Activated T-cell treated with anti-CD3 and anti-CD28 coated beads for 4 hours (primary cell): ENCODE data around the gene PUM1.

ENCODE experiments used
- DNase-seq: peaks from one replicate; pipeline ENCODE4 v3.0.0-alpha.2; 2020

PUM1 gene

DNA sequence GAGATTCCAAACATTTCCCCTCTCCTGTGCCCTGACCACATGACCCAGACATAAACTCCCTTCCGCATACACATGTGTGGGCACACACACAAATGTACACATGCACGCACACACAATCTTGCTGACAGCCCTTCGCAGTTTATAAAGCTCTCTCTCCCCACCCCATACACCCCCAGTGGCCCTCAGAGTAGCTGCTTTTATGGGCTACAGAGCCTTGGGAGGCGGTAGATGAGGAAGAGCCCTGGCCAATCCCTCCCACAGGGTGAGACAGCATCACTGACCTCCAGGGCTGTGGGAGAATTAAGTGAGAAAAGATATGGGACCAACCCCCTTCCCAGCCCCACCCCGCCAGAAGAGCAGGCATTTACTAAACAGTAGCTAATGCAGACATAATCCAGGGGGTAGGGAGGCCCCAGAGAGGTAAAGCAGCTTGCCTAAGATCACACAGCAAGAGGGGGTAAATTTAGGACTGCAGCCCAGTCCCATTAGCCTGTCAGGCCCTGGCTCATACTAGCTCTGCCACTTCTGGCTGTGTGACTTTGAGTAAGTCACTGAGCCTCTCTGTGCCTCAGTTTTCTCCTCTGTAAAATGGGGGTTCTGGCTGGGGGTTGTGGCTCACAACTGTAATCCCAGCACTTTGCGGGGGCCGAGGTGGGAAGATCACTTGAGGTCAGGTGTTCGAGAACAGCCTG is 162.0 kb downstream of the PUM1 start:
- no peak for DNase-seq

DNA sequence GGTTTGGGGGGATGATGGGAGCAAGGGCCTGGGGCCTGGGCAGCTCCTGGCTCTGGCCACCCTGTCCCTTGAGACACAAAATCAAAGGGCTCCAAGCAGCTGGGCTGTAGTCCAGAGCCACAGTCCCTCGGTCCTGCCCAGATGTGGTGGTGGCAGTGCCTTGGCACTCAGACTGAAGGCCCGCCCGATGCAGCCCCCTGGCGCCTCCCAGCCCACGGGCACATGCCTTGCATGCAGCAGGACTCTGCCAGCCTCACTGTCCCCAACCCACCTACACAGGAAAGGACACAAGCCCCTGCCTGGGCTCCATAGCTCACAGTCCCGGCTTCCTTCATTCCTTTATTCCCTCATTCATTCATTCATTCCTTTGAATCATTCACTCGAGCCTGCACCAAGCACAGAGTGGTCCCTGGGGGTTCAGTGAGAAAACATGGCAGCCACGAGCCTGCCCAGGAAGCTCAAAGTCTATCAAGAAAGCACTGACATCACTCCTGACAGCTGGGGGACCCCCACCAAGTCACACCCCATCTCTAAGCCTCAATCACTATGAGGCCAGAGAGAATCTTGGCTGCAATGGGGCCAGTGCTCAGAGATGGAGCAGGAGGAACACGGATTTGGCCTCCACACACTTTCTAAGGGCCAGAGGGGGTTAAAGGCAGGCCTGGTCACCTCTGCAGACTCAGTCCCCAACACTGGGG is 162.8 kb downstream of the PUM1 start:
- DNase-seq, result no peak

DNA sequence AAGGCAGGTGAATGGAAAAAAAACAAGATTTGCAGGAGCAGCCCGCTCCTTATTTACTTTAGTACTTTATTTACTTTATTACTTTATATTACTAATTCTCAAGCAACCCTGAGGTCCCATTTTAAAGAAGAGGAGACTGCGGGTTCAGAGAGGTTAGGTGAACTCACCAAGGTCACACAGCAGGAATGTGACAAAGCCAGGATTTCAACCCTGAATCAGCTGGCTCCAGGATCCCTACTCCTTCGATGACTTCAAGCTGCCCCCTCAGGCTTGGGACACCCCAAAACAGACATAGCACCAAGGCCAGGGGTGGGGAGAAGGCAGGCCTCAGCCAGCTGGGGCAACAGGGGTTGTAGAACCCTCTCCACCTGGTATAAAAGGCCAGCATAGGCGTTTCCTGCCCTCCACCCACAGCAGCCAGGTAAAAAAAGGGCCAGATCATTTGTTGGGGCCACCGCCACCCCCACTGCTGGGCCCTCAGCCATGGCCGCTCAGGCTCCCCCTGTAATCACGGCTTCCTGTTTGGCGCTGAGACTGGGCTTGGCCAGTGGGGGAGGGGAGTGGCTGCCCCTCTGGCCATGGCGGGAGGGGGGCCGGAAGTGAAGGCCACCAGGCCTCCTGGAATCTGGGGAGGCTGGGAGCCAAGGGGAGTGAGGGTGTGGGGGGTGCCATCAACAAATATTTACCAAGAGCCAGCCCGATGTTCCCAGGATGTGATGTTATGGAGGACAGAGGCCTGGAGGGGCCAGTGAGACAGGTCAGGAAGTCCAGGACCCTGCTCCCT is 163.5 kb downstream of the PUM1 start:
- DNase-seq, result no peak

DNA sequence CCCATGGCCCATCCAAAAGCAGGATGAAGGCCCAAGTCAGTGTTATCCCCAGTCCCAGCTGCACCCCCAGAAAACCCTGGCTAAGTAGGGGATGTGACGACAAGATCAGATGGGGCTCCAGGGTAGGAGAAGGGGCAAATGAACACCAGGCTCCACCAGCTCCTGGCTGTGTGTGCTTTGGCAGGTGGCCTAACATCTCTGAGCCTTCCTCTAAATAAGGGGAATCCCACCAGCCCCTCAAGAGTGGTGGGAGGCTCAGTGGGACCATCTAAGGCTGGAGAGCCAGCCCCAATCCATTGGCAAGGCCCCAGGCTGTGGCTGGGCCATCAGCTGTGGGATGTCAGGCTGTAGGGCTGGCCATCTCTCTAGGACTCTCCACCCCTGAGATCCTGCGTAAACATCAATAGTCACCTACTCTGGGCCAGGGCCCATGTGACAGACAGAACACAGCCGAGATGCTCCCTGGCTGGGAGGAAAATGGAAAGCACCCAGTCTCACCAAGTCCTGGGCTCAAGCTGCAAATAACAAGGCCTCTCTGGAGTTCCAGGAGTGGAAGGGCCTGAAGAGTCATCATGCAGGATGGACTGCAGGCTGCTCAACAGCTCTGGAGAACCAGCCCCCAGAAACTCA is 164.5 kb downstream of the PUM1 start:
- DNase-seq, result no peak

DNA sequence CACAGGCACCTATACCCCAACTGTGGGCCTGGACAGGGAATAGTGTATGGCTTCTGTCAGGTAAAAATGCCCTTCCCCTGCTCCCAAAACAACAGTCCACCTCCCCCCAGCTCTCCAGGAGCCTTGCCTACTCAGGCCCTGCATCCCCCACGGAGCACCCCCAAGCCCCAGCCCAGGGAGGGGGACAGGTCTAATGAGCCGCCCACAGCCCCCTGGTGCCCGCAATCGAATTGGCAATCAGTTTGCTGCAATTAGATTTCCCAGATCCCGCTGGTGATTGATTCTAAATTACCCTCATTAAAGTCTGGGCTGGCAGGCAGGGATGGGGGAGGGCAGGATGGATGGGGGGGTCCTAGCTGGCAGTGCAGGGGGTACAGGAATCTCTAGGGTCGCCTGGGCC is 165.0 kb downstream of the PUM1 start:
- DNase-seq, result no peak

DNA sequence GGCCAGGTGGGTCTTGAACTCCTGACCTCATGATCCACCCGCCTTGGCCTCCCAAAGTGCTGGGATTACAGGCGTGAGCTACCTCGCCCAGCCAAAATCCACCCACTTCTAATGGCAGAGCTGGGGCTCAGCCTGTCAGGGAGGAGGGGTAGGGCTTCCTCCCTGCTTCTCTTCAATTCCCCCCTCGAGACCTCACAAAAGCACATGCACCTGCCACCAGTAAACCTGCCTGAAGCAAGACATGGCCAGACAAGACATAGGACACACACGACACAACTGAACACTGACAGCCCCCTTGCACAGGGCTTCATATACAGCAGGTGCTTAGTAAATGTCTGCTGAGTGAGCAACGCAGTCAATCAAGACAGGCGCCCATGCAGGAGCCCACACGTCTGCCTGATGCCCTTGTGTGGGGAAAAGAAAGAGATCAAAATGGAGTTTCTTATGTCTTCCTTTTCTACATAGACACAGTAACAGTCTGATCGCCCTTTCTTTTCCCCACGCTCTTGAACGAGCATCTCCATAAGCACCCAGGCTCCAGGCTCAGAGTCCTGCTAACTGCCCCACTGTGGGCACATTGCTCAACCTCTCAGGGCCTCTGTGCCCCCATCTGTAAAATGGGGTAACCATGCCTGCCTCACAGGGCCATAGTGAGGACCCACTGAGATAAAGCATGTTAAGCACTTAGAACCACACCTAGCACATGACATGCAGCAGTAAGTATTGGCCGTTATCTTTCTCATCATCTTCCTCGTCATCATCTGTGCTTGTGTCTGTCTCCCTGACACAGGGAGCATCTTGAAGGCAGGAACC is 165.7 kb downstream of the PUM1 start:
- DNase-seq, result no peak

DNA sequence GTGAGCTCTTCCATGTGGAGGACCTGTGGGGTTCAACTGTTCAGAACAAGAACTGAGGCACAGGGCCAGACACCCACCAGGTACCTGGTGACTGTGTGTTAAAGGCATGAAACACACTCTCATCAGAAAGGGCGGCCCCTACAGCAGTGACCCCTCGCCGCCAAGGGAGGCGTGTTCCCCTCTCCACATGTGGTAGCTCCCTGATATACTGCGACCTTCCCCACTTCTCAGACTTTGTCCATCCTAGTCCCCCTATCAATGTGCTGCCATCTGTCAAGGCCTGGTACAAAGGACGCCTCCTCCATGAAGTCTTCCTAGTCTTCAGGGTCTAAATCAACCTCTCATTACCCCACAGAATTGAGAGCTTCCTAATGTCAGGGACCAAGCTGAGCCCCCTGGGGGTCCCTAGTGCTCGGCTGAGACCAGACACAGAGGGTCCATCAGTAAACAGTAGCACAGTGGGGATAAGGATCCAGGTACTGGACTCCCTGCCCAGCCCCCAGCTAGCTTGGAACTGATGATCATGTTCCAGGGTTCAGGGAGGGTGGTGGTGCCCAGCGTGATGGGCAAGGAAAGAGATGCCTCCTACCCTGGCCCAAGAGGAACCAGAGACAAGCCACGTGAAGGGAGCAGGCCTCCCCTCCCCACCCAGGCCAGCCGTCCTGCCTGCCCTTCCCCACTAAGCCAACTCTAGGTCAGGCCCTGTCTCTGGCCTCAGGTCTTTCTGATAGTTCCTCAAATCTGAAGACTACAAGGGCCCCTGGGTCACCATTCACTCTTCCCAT is 167.3 kb downstream of the PUM1 start:
- DNase-seq, result no peak

DNA sequence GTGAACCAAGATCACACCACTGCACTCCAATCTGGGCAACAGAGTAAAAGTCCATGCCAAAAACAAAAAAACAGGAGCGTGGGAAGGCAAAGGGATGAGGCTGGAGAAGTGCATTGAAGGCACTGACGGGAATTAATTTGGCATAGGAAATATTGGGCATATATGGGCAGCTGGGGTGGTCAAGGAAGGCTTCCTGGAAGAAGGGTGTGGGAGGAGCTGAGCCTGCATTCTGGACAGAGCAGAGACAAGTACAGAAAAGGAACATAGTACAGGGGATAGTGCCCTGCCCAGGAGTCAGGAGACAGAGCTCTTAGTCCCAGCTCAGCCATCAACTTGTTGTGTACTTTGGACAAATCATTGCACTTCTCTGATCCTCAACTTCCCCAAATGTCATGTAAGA is 168.6 kb downstream of the PUM1 start:
- DNase-seq, result no peak

DNA sequence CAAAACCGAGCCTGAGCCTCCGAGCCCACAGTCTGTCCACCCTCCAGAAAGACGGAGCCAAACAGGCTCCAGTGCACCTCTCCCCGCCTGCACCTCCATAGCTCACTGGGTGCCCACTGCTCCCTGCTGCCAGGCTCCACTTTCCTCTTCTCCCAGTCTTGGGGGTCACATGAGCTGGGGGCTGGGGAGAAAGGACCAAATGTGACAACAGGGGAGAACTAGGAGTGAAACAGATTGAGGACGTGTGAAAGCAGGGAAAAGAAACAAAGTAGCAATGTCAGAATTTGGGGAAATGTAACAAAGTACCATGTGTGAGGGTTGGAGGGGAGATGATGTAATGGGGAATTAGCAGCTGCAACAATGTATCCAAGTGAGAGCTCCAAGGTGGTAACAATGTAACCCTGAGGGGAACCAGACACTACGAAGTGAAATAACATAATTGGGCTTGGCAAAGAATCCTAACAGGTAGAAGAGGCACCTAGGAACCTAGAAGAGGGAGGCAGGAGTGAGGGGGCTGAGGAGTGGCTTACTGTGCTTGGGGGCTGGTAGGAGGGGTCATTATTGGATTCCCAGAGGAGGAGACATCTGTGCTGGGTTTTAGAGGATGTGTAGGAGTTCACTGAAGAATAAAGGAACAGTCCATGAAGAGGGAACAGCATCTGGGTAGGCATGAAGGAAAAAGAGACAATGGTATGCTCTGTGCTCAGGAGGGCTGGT is 169.4 kb downstream of the PUM1 start:
- DNase-seq, result no peak

- no peak for DNase-seq
Observed at GRCh38 chr1:30895382-30895943, 170.1 kb downstream of the PUM1 start.

GRCh38 chr1:30894508-30894973 is 171.0 kb downstream of the PUM1 start:
- no peak for DNase-seq

DNA sequence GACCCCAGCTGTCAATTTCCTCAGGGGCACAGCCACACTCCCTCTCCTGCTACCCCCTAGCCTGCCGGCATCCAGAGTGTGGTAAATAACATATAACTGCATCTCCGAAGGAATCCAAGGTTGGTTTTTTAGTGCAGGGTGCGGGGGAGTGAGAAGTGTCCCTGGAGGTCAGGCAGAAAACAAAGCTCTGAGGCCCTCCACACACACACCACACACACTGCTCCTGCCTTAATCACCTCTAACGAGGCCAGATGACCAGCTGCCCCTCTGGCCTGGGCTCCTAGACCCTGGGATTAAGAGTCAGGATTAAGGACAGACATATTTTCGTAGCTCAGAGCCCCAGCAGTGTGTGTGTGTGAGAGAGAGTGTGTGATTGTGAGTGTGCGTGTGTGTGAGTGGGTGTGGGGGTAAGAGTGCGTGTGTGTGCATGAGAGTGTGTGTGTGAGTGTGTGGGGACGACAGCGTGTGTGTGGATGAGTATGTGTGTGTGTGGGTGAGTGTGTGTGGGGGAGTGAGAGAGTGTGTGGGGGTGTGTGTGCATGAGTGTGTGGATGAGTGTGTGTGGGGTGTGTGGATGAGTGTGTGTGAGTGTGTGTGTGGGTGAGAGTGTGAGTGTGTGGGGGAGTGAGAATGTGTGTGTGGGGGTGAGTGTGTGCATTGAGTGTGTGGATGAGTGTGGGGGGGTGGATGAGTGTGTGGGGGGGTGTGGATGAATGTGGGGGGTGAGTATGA is 171.6 kb downstream of the PUM1 start:
- DNase-seq, result no peak

DNA sequence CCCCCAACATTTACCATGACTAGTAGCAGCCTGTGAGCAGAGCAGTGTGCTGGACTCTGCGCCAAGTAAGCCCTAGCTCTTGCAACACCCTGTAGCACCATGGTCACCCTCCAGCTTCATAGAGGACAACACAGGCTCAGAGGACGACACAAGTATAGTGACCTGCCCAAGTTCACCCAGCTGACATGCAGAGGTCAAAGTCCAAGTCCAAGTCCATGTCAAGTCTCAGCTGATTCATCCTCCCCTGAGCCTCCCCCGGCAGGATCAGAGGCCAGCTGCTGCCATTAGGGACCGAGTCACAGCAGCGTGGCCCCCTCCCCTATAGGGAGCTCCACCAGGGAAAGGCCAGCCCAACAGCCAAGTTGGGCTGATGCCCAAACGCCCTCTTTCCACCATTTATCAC is 172.8 kb downstream of the PUM1 start:
- no peak for DNase-seq

DNA sequence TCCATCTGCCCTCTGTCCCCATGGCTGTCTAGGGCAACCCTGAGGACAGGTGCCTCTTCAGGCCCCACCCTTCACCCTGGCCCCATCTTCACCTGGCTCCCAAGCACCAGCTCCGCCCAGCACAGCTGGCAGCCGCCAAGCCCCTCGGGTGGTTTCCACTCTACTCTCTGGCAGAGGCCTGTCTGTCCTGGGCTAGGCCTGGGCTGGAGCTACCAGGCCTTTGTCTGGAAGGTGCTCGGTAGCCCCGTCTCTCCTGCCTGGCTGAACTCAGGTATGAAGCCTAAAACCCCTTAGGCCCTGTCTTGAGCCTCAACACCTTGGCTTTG is 174.3 kb downstream of the PUM1 start:
- DNase-seq, result no peak

GRCh38 chr1:30890502-30891226 is 174.9 kb downstream of the PUM1 start:
- no peak for DNase-seq

DNA sequence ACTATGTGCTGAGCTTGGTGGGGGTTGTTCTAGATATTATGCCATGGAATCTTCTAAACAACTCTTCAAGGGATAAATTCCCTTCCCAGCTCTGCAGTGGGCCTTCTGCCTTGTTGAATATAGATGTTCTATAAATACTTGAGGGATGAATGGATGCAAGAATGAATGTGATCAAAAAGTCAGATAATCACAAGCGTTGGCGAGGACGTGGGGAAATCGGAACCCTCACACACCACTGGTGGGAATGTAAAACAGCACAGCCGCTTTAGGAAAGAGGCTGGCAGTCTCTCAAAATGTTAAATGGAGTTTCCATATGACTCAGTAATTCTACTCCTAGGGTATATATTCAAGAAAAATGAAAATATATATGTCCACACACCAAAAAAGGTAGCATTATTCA is 176.0 kb downstream of the PUM1 start:
- no peak for DNase-seq

DNA sequence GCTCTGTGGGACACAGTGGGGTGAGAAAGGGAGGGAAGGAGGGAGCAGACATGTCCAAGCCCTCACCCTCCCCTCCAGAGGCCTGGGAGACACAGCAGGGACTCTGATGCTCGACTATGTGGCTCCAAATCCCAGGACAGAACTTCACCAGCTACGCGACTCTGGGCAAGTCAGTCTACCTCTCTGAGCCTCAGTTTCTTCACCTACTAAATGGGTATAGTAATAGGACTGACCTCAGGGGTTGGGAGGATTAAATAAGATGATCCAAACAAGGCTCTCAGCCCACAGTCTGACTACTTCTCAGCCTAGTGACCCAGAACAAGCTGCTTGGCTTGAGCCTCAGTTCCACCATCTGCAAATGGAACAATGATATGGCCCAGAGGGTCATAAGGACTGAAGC is 176.5 kb downstream of the PUM1 start:
- no peak for DNase-seq

- DNase-seq, result no peak
Observed at GRCh38 chr1:30888391-30888790, 177.1 kb downstream of the PUM1 start.
